HG03280 (cell line): ENCODE results near the gene ALPK3.

Source experiments
- ATAC-seq: cut with Tn5 transposase; IDR thresholded peaks from one replicate; pipeline ENCODE4 v1.9.1; 2021; ENCODE audit warnings: mild to moderate bottlenecking, moderate library complexity; ENCODE audit not compliant: unreplicated experiment

ALPK3 gene

DNA sequence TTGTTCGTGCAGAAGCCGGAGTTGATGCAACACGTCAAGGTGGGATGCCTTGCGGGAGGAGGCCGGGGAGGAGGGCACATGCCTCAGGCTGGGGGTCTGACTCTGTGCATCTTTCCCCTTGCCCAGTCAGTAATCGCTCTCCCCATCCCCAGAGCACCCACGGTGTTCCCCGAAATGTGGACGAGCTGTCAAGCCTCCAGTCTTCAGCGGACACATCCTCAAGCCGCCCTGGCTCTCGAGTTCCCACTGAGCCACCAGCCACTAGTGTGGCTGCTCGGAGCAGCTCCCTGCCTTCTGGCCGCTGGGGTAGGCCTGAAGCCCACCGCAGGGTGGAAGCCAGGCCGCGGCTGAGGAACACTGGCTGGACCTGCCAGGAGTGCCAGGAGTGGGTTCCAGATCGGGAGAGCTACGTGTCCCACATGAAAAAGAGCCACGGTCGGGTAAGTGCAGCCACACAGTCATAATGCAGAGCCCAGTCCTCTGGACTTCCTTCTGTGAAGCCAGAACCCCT lies 18.7 kb upstream of the ALPK3 start:
- no peak for ATAC-seq

DNA sequence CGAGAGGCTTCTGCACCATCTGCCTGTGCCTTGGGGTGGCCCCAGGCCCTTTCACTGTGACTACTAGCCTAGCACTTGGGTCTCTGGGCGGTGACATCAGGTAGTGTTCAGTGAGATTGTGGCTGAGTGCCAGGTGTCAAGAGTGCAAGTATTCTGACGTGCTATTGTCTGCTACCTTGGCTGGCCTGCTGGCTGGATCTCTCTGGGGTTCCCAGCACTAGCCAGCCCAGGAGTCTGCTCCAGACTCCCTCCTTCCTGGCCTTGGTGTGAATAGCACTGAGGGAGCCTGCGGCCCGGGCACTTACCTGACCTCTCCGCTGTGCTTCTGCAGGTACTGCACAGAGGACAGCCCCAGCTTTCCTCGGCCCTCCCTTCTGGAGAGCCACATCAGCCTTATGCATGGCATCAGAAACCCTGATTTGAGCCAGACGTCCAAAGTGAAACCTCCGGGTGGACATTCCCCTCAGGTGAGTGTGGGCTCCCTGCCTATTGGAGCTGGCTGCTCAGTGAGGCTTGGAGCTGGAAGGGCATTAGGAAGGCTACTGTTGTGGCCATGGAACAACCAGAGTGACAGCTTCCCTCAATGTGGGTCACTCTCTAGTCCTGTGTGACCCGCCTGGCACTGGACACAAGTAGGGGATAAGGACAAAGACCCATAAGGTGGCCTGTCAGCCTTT lies 17.5 kb upstream of the ALPK3 start:
- ATAC-seq: no peak

DNA sequence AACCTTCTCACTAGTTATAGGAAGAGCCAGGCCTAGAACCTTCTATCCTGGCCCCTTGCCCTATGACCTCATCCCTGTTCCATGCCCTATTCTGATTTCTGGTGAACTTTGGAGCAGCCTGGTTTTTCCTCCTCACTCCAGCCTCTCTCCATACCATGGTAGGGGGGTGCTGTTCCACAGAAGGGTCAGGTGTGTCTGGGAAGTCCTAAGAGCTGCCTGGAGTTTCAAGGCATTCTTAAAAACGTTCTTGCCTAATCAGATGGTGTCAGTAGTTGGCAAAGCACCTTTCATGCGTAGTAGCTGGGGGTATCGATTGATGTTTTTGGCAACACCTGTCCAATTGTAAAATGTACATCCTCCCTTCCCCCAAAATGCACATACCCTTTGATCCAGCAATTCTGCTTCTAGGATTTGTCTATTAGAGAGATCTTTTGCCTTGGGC lies 16.8 kb upstream of the ALPK3 start:
- ATAC-seq: no peak

DNA sequence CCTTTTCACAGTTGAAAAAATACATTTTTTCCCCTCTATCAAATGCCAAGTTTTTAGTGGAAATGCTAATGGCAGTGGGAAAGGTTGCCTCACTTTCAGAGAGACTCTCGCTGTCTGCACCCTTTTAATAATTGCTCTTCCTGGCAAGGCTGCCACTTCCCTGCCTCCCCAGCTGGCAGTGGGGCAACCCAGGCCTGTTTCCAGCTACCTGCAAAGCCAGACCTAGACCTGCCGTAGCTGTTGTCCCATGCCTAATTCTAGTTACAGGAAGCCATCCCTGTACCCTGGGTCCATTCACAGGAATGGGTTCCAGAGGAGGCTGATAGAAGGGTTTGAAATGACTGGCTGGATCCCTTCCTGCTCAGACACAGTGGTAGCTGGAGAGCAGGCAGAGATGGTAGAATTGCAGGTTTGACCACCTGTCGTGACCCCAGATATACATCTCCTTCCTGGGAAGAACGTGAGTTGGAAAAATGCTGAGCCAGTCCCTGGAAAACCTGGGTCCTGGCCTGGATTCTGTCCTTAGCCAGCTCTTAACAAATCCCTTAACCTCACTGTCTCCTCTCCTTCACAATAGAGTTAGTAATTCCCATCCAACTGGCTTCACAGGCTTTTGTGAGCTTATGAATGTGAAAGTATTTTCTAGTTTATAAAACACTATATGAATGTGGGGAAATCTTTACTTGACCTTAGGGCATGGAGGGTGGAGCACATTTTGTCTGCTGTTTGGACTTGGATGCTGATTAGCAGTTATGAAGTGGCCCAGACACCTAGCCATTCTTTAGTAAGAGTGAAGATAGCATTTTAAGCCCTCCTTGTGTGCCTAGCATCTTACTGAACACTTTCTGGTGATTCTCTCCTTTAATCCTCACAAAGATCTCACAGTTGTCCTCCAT lies 12.9 kb upstream of the ALPK3 start:
- no peak for ATAC-seq

DNA sequence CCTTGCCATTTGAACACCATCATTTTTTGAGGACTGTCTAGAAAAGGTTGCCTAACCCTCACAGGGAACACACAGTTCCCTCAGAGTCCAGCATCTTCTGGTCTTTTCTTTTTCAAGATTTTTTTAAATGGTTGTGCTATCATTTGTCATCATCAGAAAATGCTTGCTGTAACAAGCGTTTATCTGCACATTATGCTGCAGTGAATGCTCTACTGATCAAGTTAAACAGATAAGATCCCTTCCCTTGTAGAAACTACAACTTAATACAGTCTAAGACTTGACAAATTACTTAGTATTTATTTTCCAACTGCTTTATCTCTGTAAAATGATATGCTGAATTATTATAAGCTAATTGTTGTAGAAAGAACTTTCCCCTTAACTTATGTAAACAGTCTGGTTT lies 11.9 kb upstream of the ALPK3 start:
- no peak for ATAC-seq

DNA sequence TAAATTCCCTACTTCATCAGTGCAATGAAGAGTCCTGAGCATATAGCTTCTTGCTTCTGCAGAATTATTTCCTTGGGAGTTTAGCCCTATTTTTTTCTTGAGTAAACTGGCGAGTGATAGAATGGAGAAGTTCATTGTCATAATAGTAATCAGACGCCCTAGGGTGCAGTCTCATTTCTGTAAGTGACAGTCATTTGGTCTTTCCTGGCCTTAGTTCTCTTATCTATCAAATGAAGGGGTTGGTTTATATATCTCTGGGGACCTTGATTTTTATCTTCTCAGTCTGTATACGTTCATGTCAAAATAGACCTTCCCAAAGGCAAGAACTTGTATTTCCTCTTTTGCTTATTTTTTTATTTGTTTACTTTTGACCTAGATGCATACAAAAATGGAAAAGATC lies 9.9 kb upstream of the ALPK3 start:
- no peak for ATAC-seq

DNA sequence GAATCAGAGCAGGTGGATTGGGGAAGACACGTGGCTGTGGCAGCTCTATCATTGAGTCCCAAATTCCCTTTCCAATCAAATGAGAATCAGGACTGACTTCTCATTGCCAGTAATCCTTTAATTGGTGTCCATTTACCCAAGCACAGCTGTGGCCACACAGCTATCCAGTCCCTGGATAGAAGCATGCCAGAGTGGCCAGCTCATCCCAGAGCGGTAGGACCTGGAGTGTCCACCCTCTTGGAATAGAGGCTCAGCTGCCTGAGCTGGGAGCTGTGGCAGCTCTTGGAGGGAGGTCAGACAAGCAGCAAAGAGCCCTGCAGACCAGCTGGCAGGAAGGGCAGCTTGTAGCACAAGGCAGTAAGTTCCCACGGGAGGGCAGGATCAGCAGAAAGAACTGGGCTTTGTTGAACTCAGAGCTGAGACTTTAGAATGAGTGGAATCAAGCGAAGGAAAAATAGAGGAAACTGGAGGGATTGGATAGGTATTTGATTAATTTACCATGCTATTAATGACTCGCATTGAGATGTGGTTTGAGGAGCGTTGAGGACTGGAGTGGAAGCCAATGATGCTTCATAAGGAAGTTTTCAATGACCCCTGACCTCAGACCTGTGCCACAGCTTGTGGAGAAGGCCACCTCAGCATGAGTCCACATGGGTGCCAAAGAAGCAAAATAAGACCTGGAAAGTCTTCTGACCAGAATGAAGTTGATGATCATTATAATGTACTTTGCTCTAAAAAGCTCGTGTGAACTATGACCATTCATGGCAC lies 6.9 kb upstream of the ALPK3 start:
- ATAC-seq: no peak

DNA sequence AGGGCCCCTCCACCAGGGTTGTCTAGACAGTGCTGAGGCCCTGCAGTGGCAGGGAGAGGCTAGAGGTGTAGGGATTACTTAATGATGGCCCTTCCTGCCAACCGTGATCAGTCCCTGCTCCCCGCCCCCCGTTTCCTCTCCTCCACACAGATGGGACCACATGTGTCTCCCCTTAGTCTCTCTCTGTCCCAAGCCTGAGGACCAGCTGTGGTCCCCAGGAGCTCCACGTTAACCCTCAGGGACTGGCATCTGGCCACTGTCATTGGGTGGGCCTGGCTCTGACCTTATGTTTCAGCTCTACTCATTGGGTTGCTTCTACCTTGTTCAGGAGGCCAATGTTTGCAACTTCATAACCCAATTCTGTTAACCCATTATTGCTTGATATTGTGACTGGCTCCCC lies 6.0 kb upstream of the ALPK3 start:
- no peak for ATAC-seq

DNA sequence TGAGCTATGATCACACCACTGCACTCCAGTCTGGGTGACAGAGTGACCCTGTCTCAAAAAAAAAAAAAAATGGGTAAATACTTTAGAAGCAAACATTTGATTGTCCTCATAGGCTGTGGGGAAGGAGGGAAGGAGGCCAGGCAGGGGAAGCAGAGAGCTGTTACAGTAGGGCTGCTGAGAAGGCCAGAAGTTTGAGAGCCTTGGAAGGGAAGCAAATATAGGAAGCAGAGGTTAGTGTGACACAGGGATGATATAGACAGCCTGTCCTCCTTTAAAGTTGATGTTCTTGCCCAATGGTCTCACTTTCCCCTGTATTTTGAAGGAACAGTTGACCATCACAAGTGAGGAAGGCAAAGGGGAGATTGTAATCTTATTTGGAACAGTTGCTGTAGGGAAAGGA lies 5.3 kb upstream of the ALPK3 start:
- ATAC-seq: no peak

DNA sequence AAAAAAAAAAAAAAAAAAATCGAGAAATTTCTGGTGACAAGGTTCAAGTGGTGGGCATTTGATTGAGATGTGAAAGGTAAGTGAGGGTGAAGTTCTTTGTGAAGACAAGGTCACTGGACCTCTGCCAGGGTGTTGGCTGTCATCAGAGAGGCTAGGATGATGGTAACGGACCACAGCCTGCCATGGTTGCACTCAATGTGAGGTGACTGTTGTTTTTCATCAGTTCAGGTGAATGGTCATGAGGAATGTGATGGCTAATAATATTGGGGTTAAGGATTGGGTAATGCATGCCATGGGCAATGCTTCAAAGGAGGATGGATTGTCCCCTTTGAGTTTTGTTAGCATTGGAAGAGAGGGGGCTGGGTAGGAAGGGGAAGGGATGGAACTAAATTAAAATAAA lies 4.3 kb upstream of the ALPK3 start:
- no peak for ATAC-seq

DNA sequence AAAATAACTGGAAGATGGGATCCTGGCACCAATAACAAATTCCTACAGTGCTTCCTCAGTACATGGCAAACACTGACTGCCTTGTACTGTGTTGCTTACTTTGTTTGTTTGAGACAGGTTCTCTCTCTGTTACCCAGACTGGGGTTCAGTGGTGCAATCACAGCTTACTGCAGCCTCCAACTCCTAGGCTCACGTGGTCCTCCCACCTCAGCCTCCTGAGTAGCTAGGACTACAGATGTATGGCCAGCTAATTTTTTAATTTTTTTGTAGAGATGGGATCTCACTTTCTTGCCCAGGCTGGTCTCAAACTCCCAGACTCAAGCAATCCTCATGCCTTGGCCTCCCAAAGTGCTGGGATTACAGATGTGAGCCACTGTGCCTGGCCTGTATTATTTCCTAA lies 3.7 kb upstream of the ALPK3 start:
- ATAC-seq: no peak

DNA sequence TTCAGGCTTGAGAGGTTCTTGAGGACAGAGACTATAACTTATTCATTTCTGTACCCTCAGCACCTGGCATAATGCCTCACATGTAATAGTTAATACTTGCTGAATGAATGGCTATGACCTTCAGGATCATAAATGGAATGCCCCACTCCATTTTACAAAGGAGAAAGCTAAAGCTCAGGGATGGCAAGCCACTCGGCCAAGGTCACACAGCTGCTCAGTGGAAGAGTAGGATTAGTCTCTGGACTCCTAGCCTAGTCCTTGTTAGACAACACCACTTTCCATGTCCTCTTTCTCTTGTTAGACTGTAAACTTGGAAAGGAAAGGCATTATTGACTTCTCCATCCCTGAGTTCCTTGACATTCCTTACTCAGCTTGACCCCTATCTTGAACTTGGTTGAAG lies 3.2 kb upstream of the ALPK3 start:
- ATAC-seq: no peak

DNA sequence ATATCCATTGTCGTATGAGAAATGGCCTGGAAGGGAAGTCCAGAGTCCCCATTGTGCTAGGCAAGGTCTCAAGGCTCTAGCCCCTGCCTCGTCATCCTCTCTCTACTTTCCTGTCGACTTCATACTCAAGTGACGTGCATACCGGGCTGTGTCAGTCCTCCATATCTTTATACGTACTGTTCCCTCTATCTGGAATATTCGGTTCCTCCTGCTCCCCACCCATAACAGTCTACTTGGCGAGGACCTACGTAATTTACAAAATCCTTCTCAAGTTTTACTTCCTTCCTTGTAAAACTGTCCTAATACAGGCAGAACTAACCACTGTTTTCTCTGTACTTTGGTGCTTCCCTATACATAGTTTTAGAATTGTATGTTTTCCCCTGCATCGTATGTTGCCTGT lies 2.2 kb upstream of the ALPK3 start:
- no peak for ATAC-seq

DNA sequence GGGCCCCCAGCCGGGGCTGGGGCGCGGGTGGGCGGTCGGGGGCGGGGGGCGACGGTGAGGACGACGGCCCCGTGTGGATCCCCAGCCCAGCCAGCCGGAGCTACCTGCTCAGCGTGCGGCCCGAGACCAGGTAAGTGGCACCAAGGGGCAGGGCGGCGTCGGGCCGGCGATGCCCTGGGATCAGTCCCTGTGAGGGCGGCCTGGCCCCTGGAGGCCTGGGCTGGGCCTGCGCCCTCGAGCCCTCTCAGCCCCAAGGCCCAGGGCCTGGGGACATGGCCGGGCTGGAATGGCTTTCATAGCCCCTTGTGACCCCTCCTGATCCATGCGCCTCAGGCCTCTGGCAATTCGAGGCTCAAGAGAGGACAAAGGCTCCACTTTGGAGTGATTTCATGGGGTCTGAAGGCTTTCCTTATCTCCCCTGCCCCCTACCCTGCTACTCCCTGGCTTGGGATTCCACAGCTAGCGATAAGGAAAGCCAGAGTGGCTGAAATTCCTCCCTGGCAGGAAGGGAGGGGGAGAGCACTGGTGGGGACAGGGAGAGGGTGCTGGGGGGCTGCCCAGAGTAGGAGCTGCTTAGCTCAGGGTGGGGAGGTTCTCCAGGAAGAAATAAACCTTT lies 418 bp downstream of the ALPK3 start:
- ATAC-seq: no peak

DNA sequence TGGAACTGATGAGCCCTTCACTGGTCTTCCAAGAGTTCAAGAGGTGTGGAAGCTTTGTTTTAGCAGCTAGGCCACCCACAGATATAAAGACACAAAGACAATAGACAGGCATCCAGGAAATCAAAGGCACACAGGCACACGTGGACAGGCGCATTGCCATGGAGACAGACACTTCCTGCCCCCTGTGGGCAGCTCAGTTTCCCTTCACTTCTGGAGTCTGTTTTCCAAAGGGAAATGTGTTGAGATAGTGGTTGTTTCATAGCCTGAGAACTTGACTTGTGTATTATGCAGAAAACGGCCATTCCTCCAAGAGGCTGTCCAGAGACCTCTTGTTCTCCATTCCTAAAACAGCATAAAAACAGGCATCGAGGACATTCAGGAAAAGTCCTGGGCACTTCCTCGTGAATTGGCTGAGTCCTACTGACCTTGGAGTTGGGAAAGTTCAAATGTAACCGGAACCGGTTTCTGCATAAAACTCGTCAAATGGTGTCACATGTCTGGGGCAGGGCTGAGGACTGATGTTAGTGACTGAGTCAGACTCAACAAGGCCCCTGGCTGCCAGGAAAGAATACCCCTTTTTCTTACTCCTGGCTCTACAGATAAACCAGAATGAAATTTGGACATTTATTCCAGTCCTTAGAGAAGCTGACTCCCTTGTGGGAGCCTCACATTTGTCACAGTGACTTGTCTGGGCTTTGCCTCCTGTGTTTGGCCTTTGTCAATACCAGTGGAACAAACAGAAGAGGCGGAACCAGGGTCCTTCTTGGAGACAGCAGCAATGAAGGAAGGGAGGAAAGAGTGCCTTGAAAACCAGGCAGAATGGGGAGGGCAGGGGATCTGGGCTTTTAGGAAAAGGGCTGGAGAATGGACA lies 1.3 kb downstream of the ALPK3 start:
- ATAC-seq: no peak

DNA sequence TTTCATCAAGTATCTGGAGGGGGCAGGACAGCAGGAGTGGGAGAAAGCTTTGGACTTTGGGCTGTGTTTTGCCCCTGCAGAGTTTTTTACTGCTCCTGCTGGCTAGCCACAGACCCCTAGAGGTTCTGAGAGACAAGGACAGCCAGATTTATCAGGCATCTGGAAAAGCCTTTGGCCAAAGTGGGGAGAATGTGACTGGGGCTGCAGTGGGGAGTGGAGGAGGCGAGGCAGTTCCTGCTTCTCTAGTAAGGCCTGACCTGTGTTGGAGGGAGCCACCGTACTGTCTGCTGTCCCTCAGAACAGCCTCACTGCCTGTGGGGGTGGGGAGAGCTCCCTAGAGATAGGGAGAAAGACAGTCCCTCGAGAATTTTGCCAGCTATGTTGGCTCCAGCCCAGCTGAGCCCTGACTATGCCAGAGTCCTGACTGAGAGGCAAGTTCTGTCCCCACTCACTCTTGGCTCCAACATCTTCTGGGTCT lies 2.2 kb downstream of the ALPK3 start:
- no peak for ATAC-seq

DNA sequence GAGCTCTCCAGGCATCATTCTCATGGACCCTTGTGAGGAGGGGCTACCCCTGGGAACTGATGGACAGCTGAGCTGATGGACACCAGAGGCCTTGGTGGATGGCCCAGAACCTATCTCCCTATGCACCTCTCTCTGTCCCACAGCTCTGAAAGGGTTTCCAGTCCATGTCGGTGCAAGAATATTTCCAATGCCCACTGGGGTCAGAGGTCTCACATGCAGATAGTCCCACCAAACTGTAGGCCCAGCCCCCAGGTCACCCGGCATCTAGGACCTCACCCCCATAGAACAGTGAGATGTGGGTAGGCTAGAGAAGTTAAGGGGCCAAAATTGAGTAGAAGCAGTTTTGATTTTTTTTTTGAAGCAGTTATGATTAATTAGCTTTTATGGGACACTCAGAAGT lies 2.6 kb downstream of the ALPK3 start:
- no peak for ATAC-seq

DNA sequence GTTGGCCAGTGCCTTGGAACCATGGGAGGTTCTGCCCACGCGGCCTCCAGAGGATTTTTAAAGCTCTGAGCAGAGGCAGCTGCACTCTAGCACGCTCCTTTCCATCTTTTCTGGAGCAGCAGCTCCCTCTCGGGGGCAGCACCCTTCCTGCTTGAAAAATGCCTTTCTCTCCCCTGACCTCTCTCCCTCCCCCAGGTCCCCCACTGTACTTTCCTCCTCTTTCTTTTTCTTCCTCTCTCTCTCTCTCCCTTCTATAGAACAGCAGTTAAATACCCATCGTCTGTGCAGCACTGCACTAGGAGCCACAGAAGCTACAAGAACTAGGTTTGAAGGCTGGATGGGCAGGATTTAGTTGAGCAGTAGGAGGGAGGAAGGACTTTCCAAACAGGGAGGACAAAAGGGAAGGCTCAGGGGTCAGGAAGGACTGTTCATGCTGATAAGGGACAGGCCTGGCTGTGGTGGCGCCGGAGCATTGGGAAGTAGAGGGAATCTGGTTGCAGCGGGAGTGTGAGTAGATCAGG lies 4.4 kb downstream of the ALPK3 start:
- ATAC-seq: no peak

DNA sequence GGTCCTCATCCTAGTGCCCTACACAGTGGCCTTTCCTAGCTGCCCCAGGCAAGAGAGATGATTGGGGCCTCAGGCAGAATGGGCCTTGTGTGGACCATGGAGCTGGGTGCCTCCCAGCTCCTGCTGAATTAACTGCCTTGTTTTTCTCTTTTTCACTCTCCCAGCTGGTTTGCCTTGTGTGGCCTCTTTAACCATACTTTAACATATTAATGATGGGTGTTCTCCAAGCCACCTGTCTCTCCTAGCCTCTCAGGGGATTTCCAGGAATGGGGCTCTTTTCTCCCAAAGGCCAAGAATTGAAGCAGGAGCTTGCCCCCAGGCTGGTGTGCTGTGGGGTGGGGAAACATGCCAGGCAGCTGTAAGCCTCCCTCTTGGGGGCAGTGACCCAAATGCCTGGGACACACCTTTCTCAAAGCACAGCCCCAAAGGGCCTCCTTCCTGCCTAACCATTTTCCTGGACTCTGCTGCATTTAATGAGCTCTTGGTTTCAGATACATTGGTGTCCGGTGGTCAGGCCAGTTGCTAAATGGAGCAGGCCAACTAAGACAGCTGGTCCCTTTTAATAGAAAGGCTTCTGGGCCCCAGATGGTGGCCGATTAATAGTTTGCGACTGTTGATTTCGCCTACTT lies 5.6 kb downstream of the ALPK3 start:
- ATAC-seq: no peak
